ENCODE results near the gene AKIP1.
"Not testable (repeated sequence)": the region's sequence is repeated elsewhere in the genome, so short reads cannot be mapped to it uniquely, and the experiment has no call there.

The AKIP1 gene

DNA sequence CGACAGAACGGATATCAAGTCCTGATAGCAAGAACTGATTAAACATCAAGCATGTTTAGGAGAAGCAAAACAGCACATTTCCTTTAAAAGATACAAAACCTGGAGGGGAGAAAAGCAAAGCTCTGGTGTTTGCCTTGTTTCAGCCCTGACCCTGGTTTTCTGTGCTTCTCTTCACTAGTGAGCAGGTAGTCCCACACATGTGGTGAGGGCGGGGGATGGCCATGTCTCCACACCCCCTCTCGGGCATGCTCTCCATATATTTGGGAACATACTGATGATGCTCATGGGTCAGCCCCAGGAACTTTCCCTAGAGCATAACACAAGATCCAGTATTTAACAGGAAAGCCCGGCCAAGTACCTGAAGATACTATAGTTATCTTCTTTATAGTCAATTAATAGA is 11.7 kb downstream of the AKIP1 start:
- DNase-seq = no peak

DNA sequence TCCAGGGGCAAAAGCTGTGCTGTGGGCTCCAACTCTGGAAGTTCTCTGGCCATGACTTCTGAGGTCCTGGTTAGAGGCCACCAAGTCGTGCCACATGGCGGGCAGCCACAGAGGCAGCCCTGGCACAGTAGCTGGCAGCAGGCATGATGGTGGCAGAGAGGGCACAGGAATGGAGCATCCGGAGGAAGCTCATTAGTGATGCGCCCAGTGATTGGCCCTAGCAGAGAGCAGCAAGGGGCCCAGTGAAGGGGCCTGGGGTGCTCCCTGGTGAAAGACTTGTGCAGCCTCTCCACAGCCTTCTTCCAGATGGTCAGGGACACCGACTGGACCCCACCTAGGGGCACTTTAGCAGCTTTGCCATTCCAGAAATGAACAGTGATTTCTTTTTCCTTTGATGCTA is 14.7 kb downstream of the AKIP1 start:
- no peak for DNase-seq

DNA sequence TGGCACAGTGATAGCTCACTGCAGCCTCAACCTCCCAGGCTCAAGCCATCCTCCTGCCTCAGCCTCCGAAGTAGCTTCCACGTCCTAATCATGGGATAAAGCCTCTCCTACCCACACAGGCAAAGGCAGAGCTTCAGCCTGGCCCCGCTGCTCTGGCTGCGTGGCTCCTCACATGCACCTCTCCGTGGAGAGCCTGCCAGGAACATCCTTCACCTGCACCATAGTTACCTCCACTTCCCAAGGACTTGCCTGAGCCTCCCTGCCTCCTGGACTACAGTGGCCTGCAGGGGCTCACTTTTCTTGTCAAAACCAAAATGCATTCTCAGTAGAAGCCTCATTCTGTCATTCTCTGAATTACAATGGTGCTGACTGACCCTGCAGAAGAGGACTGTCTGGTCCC is 15.2 kb downstream of the AKIP1 start:
- DNase-seq = no peak

DNA sequence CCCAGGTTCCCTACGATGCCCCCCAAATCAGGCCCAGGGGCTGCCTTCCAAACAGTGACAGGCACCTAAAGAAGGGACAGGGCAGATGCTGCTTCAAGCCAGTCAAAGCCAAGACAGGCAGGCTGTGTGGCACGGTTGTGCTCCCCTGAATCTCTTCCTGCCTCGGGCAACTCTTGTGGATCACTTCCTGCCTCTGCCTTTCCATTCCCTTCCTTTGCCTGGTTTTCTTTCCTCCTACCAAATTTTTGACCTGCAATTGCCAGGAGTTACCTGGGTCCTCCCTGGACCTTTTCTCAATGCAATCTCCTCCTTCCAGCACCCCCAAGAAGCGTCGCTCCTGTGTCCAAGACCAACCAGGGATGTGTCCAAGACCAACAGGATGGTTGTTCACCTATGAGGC is 16.2 kb downstream of the AKIP1 start:
- DNase-seq = no peak

DNA sequence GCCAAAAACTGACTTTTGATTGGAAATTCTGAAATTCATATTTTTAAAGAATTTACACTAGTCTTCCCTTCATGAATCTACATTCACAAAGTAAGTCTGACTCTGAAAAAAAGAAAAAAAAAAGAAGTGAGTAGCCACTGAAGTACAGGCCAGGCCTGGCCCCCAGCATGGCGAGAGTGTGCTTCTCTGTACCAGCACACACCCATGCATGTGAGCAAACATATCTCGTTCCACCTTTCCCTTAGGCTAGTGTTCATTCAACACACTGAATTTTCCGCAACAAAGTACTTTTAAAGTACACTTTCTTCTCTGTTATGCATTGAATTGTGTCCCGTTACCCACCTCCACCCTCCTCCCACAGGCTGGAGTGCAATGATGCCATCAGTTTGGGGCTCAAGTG is 17.2 kb downstream of the AKIP1 start:
- no peak for DNase-seq

DNA sequence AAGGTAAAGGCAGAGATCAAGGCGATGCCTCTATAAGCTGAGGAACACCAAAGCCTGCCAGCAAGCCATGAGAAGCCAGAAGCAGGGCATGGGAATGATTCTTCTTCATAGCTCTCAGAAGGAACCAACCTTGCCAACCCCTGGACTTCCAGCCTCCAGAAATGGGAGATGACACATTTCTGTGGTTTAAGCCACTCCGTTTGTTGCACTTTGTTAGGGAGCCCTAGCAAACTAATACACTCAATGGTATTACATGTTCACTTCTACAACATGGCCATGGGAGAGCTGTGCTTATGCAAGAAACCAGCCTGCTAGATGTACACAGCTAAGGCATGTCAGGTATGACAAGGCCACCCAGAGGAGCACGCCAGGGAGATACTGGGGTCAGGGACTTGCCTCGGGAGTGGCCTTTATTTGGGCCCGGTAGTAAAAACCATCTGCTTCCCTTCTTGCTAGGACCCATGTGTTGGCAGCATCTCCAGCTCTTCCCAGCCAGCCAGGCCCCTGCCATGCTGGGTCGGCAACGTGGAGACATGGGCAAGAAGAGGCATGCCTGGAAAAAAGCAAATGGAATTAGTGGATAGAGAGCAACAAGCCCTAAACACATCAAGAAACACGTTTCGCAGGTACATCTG is 18.1 kb downstream of the AKIP1 start:
- no peak for DNase-seq

DNA sequence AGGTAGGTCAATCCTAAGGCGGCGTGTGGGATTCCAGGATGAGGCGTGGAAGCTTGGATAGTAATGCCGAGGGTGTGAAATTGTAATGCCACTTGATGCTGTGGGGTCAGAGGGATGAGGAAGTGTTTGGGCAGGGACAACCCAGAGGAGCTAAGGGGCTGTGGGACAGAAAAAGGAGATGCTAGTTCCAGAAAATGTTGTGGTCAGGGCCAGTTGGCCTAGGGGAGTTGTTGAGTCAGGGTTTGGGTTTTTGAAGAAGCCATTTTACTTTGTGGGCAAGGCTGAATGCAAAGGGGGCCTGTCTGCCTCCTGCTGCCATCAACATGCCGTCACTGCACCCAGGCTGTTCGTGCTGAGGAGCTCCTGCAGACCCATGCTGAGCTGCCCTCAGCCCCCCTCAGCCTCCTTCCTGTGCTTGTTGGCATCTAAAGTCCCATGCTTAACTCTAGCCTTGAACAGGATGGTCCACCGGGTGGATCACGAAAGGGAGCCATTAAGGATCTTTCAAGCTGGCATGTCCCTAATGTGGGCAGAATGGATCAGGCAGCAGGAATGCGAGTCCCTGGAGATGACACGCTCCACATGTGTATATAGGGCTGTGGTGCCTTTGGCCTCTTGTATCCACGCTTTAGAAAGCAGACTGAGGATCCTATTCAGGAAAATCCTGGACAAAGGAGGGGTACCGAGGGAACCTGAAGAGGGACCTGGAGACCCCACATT is 19.6 kb downstream of the AKIP1 start:
- DNase-seq = no peak

DNA sequence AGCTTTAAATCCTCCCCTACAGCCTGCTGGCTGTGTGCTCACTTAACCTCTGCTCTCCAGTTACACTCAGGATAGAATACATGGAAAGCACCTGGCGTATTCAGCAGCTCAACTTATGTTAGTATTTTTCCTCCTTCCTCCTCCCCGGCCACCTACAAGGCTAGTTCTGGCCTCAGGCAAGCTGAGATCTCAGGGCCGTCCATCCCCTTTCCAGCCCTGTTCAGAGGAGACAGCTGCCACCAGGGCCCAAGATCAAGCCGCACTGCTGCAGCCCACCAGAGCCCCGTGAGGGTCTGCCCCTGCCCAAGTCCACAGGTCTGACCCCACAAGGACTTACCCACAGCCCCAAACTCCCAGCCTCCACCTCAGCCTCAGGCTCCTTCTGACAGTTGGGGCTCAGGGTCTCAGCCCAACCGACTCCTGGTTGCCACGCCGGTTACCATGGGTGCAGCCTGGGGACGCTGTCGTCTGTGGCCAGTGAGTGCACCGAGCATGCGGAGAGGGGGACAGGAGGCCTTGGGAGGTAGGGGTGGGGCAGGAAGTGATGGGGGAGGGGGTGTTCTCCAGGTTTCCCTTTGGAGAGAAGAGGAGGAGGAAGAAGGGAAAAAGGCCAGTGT is 21.7 kb downstream of the AKIP1 start, which contains the start of gene C11orf16:
TSS of gene C11orf16 (minus strand) at position 384 of the 617 bp plus-strand sequence. CDS start 639 bp downstream, outside the sequence.
- DNase-seq = no peak

DNA sequence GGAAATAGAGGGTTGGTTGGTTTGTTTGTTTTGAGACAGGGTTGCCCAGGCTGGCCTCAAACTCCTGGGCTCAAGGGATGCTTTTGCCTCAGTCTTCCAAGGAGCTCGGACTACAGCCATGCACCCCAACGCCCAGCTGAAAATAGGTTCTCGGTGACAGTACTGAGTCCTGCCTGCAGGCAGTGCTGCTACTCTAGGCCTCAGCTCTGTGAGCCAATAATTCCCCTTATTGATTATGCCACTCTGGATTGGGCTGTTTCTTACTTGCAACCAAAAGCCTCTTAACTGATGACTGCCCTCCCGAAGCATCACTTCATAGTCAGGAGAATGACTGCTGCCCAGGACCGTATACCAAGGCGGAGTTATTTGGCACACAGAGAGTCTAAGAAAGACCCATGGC is 22.9 kb downstream of the AKIP1 start:
- DNase-seq = no peak

DNA sequence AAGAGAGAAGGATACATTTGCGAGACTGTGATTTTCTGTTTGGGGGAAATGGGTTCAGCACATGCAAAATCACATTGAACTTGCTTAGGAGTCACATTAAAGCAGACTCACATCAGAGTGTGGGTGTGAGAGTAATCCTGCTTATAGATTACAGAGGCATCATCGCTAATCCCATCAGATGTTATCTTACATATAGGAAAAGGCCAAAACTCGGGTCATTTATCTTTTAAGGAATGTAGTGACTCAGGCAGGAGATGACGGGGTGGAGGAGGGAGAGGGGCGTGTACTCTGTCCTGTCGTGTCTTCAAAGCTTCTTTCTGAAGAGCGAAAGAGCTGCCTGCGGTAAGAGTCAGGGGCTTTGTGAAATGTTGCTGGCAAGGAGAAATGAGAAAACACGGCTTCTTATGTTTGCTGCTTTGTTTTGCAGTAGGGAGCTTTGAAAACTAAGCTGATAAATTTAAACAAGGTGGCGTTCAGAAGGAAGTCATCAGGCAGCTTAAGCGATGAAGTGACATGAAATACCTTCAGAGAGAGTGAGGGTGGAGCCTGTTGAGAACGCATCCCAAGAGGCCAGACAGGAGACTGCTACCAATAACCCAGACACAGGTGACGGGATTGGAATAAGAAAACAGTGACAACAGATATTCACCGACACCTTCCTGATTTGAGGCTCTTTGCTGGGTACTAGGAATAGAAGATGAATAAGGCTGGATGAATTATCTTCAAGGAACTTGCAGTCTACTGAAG is 23.9 kb downstream of the AKIP1 start:
- no peak for DNase-seq

DNA sequence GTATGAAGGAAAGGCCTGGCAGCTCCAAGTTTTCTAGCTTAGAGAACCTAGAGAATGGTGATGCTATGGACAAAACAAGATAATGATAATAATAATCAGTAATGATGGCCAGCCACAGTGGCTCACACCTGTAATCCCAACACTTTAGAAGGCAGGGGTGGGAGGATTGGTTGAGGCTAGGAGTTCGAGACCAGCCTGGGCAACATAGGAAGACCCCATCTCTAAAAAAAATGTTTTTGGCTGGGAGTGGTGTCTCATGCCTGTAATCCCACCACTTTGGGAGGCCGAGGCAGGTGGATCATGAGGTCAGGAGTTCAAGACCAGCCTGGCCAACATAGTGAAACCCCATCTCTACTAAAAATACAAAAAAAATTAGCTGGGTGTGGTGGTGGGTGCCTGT is 24.8 kb downstream of the AKIP1 start:
- not testable (repeated sequence) for DNase-seq

DNA sequence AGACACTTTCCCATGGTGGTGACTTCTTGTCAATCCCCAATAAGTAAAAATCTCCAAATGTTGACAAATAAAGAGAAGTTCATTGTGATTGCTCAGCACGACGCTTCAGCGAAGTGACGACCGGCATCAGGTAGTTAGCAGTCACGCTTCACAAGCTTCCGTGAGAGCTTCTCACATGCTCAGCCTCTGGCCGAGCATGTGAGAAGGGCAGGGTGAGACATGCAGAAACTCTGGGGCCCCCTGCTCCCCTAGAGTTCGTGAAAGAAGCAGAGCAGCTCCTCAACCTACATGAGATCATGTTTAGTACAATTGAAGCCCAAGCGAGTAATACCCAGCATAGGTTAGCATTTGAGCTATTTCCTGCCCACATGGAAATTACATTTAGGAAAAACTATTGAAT is 26.2 kb downstream of the AKIP1 start:
- DNase-seq = no peak

DNA sequence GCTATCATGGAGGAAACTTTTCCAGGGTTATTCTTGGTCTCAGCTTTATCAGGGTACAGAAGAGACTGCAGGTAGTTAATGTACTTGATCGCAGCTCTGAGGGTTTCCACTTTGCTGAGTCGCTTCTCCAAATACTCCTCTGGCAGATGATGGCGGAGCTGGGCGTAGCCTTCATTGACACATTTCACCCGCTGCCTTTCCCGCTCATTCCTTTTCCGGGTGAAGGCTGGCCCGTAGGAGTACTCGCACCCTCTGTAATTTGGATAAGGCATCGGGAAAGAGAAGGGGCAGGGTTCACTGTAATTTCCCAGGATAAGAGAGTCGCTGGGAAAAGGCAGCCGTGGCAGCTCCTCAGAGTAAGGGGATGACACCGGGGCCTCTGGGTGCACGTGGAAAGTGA is 26.7 kb downstream of the AKIP1 start:
- no peak for DNase-seq

DNA sequence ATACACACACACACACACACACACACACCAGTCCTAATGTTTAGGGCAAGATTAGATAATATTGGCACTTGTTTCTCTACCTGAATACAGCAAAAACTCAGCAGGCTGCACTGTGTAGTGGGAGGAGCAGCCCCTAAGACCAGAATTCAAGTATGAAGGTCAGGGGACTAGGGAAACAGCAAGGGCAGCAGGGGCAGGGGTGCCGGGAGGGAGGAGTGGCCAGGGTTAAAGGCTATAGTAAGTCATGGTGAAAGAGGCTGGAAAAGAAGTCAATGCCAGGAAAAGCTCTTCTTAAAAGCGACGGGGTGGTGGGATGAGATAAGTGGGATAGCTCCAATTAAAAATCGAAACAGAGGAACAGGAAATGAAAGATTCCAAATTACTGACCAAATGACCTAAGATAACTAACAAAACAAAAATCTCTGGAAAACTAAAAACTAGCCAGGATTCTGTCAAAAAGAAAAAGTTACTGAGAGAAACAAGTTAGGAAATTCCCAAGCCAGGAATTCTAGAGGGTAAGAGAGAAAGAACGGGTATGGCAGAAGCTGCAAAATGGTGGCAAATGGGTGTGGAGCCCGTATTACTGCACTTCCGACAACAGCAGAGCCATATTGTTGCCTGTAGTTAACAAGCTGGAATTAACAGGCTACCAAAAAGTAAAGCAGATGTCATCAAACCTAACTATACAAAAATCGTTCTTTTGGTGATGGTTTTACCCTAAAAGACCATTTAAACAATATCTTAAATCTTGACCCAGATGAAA is 30.5 kb downstream of the AKIP1 start:
- no peak for DNase-seq

DNA sequence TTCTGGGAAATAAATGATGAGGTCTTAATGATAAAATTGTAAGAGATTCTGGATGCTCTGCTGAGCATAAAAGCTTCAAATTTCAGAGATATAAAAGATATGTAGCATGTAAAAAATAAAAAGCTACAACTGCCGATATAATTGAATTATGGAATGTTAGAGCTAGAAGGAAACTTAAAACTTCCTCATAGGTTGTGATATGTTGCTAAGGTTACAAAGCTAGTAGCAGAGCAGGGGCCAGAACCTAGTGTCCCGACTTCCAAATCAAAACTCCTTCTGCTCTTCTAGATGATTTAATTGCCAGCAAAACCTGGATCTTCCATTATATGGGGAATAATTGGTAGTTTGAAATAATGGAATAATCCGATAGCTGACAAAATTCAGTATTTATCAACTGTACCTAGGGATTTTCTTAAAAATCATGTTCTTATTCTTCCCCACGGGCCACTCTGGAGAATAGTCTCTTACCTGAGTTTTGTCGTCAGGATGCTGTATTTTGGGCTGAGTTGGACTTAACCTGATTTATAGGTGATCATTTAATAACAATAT is 31.6 kb downstream of the AKIP1 start, which contains the start of gene ASCL3:
TSS of gene ASCL3 (minus strand) at position 499 of the 549 bp plus-strand sequence. CDS start 4,855 bp downstream, outside the sequence.
- no peak for DNase-seq

DNA sequence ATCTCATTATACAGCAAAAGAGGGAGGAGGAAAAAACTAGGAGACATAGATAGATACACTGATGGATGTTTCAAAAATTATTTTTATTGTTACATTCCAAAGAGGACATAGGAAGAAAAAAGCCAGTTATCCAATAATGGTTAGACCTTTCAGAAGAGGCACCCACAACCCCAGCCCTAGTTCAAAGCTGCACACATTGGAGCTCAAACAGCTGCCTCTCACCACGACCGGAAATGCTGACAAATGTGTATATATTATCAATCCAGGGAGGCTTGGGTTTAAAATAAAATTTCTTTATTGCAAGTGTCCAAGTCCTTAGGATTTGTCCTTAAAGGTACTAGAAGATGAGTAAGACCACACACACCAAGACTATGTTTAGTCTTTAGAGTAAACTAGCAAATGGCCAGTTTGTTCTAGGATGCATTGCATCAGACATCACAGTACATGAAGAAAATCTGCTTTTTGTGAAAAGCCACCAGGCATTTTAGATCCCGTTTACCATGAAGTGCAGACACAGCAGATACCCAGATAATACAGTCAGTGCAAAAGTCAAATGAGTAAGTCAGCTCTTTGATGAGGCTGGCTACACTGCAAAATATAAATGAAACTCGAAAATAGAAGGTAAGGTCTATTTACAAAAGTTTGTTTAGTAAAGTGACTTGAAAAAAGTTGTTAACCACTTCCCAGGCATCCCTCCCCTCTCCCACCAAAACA is 36.4 kb downstream of the AKIP1 start:
- no peak for DNase-seq

DNA sequence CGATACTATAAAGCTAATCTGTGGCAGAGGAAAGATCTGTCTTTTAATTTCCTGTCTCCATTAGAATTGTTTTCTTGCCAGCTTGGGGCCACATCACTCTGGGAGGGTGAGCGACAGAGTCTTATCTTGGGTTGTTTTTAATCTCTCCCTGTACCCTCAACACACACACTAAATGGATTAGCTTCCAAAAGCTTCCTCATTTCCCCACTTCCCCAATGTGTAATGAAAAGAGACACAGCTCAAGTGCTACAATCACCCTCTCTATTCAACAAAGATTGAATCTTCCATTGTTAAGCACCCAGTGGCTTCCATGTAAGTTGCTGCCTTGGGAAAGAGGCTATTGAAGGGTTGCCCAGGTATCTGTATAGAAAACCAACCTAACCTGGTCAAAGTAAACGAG is 37.9 kb downstream of the AKIP1 start:
- DNase-seq = no peak

DNA sequence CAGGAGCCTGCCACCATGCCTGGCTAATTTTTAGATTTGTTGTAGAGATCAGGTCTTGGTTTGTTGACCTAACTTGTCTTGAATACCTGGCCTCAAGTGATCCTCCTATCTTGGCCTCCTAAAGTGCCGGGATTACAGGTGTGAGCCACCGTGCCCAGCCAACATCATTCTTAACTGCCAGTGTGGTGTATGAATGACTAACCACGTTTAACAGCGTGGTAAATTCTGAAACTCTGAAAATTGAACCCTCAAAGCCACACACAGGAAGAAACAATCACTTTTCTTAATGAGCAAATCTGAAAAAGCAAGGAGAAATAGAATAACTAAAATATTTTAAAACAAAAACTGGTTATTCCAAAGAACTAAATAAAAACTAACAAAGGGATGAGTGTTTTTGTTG is 45.9 kb downstream of the AKIP1 start:
- DNase-seq = no peak

DNA sequence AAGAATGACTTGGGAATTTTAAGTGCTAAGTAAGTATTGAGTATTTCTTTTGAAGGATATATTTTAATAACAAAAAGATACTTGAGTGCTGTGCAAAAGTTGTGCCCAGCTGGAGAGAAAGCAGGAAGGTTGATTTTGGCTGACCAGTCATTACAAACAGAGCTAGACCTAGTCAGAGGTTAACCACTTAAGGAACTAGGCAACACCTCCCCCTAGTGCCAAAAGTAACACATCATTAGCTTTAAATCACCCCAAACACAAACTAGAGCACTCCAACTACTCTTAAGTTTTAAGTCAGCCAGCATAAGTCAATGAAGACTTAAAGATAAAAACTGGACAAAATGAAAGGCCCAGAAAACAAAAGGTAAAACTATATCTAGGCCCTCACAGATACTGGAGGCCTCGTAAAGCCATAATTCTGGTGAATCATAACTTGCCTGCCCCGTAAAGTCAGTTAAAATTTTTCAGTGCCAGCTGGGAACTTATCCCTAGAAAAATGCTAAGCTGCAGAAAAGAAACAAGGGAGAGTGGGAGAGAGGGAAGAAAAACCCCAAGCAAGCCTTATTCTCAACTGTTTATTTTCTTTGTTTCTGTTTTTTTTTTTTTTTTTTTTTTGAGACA is 48.7 kb downstream of the AKIP1 start:
- no peak for DNase-seq

DNA sequence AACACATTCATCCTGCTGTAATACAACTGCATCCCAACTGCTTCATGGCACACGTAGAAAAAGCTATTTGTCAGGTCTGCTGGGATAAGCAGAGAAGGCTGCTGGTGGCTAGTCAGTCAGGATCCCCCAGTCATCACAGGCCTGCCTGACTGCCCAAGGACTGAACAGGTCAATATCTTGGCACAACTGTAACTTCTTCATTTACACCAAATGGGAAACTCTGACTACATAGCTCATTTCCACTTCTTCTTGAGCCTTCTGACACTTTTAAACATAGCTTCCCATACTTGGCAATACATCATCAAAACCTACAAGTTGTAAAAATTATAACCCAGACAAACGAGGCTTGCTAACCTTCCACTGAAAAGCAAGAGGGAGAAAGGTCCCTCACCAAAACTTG is 50.4 kb downstream of the AKIP1 start:
- no peak for DNase-seq

DNA sequence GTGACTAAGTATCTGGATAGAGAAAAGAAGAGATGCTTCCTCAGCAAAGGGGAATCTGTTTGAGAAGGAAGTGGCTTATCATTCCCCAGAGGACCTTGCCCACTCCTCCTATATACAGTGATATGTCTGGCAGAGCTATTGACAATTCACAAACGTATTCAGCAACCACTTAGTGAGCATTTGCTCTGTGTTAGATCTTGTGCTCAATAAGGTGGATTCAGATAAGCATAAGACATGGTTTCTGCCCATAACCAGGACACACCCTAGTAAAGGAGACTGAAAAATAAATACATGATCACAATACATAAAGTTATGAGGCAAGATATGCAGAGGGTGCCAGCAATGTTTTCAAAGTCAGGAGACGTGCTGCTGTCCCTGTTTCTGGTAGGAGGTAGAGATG is 51.9 kb downstream of the AKIP1 start:
- no peak for DNase-seq
